DMS53 (cell line): Measurements from ENCODE around the gene RAB1A.
"Not testable (repeated sequence)": the region's sequence is repeated elsewhere in the genome, so short reads cannot be mapped to it uniquely, and the experiment has no call there.

Experiments
- DNase-seq: peaks from one replicate; lab custom pipeline; 2025; lab: John Stamatoyannopoulos, UW

RAB1A gene

GRCh38 chr2:65129826-65130663 is at the start of gene RAB1A:
Gene RAB1A, minus strand, starts transcription at chr2:65130106. Its CDS starts 191 bp downstream, at chr2:65129915.
- DNase-seq = peak; percentile 100

DNA sequence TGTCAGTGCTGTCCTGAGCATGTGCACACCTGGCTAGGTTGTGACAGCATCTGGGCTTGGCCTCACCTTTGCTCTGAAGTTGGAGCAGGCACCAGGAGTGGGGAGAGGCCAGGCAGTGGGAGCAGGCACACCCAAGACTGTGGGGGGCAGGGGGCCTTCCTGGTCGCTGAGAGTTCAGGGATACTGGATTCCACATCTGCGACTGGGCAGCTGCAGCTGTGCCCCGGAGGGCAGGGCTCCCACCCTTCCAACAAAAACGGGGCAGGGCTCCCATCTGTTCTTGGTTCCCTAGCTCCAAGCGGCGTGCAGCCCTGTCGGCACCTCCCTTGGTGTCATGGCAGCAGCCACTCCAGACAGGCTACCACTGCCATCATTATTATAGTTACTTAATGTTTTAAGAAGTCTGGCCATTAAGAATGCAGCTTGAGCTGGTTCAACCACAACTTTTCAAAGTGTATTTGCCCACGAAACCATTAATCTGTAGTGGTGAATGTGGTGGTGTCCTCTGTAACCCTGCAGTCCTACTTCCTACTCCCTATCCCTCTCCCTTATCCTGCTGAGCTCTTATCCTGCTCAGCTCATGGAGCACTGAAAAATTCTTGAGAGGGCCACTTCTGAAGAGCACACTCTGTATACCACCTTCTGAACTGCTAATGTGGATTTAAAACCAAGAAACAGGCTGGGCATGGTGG is 48.0 kb upstream of the RAB1A start:
- DNase-seq = no peak

DNA sequence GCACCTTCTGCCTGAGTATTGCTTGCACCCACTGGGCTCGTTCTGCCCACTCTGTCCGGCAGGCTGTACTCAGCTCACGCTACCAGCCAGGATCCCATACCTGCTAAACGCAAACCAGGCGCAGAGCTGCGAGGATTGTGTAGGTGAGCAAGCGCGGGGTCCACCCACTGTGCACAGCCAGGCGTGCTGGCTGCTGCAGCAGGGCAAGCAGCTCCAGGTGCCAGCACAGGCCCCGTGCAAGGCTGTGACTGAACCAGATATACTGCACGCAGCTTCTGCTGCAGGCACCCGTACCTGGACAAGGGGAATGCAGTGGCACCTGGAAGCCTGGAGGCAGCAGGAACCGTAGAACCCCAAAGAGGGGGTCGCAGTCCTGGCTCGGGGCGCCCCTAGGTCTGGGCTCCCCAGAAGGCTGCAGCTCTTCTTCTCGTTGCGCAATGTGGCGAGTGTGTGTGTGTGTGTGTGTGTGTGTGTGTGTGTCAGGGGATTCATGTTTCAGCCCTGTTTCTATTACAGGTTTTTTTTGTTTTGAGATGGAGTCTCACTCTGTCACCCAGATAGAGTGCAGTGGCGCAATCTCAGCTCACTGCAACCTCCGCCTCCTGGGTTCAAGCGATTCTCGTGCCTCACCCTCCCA is 46.1 kb upstream of the RAB1A start:
- DNase-seq = no peak

DNA sequence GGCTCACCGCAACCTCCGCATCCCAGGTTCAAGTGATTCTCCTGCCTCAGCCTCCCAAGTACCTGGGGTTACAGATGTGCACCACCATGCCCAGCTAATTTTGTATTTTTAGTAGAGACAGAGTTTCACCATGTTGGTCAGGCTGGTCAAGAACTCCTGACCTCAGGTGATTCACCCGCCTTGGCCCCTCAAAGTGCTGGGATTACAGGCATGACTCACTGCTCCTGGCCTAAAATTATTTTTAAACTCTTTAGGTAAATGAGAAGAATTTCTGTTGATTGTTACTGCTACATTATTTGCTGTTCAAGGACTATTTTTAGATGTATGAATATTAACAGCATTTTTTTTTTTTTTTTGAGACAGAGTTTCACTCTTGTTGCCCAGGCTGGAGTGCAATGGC is 44.1 kb upstream of the RAB1A start:
- not testable (repeated sequence) for DNase-seq

GRCh38 chr2:65172994-65173790 is 43.3 kb upstream of the RAB1A start:
- DNase-seq = no peak

- DNase-seq = peak; percentile 74
These were observed 40.9 kb upstream of the RAB1A start for GRCh38 chr2:65170611-65171477.

DNA sequence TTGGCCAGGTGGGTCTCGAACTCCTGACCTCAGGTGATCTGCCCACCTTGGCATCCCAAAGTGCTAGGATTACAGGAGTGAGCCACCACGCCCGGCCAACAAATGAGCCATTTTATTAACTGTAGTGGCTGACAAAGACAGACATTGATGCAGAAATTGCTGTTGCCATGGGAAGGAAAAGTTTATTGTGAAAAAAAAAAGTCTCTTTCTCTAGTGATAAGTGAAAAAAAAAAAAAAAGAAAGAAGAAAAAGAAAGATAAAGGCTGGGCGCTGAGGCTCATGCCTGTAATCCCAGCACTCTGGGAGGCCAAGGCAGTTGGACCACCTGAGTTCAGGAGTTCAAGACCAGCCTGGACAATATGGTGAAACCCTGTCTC is 39.8 kb upstream of the RAB1A start:
- peak; percentile 20 for DNase-seq

GRCh38 chr2:65165558-65165957 is 35.7 kb upstream of the RAB1A start:
- DNase-seq = no peak

DNA sequence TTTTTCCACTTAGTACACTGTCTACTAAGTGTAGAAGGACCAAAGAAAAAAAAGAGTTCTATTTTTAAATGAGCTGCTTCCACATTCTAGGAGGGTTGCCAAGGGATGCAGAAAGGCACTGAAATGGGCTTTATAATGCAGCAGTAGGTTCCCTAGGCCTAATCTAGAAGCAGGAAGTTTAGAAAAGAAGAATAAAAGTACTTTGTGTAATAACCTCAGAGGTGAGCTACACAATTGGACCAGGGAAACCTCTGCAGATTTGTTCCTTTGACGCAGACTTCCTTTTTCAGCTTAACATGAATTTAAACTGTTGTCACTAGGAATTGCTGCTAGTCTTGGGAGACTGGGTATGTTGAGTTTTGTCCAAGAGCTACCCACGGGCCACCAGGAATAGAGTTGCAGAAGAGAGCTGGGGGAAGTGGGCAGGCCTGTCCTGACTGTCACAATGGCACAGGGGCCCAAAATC is 34.6 kb upstream of the RAB1A start:
- DNase-seq = no peak

GRCh38 chr2:65161551-65162100 is 31.7 kb upstream of the RAB1A start:
- no peak for DNase-seq

- no peak for DNase-seq
These were observed 30.0 kb upstream of the RAB1A start for GRCh38 chr2:65159906-65160305.

DNA sequence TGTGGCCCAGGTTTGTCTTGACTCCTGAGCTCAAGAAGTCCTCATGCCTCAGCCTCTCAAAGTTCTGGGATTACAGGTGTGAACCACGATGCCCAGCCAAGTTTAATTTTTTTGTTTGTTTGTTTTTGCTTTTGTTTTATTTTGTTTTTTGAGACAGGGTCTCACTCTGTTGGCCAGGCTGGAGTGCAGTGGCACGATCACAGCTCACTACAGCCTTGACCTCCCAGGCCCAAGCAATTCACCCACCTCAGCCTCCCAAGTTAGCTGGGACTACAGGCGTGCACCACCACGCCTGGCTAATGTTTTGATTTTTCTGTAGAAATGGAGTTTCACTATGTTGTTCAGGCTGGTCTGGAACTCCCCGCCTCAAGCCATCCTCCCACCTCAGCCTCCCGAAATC is 29.4 kb upstream of the RAB1A start:
- DNase-seq = no peak

- no peak for DNase-seq
These were observed 28.7 kb upstream of the RAB1A start for GRCh38 chr2:65158557-65158956.

DNA sequence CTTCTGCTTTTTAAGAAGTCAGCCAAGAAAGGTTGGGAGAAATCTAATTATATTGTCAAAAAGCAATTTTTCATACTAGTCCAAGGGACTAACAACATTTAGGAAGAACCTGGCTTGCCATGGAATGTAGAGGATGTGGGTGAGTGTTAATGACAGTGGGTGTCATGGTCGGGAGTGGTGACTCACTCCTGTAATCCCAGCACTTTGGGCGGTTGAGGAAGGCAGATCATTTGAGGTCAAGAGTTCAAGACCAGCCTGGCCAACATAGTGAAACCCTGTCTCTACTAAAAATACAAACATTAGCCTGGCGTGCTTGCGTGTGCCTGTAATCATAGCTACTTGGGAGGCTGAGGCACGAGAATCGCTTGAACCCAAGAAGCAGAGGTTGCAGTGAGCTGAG is 27.9 kb upstream of the RAB1A start:
- not testable (repeated sequence) for DNase-seq

DNA sequence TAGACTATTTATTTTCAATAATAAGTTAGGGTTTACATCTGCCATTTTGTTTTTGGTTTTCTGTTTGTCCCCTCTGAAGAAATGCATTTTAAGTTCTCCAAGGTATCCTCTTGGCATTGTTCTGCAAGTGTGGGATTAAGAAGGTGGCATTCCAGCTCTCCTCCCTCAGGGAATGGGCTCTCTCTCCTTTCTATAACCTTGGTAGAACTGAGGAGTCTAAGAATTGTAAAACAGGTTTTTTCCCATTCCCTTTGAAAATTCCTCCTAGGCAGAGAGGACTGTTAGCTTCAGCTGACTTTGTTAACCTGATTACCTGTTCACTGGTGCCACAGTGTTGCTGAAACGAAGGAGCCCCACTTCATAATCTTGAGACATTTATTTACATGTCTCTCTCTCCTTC is 26.1 kb upstream of the RAB1A start:
- DNase-seq = no peak

DNA sequence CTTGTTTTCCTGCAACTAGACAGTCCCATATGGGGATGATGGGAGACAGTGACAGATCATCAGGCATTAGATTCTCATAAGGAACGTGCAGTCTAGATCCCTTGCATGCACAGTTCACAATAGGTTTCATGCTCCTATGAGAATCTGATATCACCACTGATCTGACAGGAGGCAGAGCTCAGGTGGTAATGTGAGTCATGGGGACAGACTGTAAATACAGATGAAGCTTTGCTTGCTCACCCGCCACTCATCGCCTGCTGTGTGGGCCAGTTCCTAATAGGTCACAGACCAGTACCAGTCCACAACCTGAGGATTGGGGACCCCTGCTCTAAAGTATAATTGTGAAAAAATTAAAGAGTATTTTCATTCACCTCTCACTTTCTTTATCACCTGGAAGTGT is 23.6 kb upstream of the RAB1A start:
- peak; percentile 80 for DNase-seq

- DNase-seq = no peak
These were observed 16.2 kb upstream of the RAB1A start for GRCh38 chr2:65146078-65146477.

- DNase-seq = no peak
These were observed 14.7 kb upstream of the RAB1A start for GRCh38 chr2:65144571-65144970.

- DNase-seq = no peak
These were observed 12.6 kb upstream of the RAB1A start for GRCh38 chr2:65142515-65142914.

DNA sequence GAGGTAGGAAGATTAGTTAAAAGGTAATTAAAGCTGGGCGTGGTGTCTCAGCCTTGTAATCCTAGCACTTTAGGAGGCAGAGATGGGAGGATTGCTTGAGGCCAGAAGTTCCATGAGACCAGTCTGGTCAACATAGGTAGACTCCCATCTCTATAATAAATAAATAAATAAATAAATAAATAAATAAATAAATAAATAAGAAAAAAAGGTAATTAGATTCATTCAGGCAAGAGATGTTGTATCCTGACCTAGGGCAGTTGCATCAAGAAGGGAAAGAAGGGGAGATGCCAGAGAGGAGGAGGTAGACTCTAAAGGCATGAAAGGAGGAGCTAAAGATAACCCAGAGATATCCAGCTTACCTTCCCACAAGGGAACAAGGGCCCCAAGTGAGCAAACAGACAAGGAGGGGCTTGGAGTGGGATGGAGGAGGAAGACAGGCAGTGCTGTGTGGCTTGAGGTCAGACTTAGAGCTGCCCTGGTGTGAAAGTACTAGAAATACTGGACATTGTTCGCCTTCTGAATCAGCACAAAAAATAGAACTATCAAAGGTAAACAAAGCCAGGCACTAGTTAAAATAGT is 7.4 kb upstream of the RAB1A start:
- DNase-seq = no peak
